ENCODE data around the gene LLGL1. TPM values are rescaled to one million over a fixed set of nuclear protein-coding genes. Genes with fewer than 3 reads are reported as not detected.

The LLGL1 gene
- total and polyA plus RNA-seq, 4 donors = 4.0 to 18.9 (median 13.4) TPM

DNA sequence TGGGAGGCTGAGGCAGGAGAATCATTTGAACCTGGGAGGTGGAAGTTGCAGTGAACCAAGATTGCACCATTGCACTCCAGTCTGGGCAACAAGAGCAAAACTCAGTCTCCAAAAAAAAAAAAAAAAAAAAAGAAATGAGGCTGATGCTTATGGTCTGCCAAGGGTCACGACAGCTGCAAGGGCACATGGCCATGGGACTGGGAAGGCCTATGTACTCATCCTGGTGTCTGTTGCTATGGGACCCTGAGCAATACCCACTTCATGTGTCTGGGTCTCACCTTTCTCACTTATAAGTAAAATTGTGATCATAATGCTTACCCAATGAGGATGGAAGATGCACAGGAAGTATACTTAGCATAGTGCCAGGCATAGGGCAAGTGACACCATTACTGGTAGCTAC lies 51.6 kb downstream of the LLGL1 start:
- Histone ChIP-seq H3K36me3 (ENCODE audit: control insufficient read depth in 1 of 2, insufficient read depth in 2 of 2, low read length in 1 of 2) (peaks cover 4 to 13% of the 10 kb centered on the region in 2 donors), H3K27me3 (ENCODE audit: control insufficient read depth in 1 of 2, insufficient read depth in 2 of 2, low read length in 1 of 2) (no peaks in the 10 kb centered on the region), H3K27ac (ENCODE audit: low read depth in 1 of 2, low read length in 2 of 2) (no peak overlapping the region), H3K4me1 (ENCODE audit: control insufficient read depth in 1 of 2, insufficient read depth in 2 of 2, low read length in 2 of 2) (no peaks in the 10 kb centered on the region), H3K4me3 (ENCODE audit: low read length in 2 of 2) (no peak overlapping the region), H3K9me3 (ENCODE audit: control insufficient read depth, low read length) (no peaks in the 10 kb centered on the region)
- WGBS, 2 donors = 91 to 92% methylated on average over 1 of the region's 1 CpG
- DNase-seq = no peak
- intact Hi-C loops (cut with DNase I) = no loop called here
- no peak for ATAC-seq (ENCODE audit: low FRiP score)

DNA sequence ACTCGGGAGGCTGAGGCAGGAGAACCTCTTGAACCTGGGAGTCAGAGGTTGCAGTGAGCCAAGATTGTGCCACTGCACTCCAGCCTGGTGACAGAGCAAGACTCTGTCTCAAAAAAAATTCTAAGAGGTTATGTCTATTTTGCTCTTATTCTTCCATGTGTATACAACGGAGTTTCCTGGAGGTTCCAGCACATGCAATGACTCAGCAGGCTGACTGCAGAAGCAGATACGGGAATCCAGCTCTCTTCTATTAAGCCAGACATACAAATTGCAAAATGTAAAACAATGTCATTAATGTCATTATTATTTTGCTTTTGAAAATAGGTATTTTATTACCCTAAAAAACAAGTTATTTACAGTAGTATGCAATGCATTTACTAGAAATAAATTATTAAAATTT lies 53.4 kb downstream of the LLGL1 start:
- Histone ChIP-seq H3K4me1 (ENCODE audit: control insufficient read depth in 1 of 2, insufficient read depth in 2 of 2, low read length in 2 of 2) (no peaks in the 10 kb centered on the region), H3K9me3 (ENCODE audit: control insufficient read depth, low read length) (no peaks in the 10 kb centered on the region), H3K4me3 (ENCODE audit: low read length in 2 of 2) (no peak overlapping the region), H3K36me3 (ENCODE audit: control insufficient read depth in 1 of 2, insufficient read depth in 2 of 2, low read length in 1 of 2) (peaks cover 6 to 15% of the 10 kb centered on the region in 2 donors), H3K27me3 (ENCODE audit: control insufficient read depth in 1 of 2, insufficient read depth in 2 of 2, low read length in 1 of 2) (no peaks in the 10 kb centered on the region), H3K27ac (ENCODE audit: low read depth in 1 of 2, low read length in 2 of 2) (no peak overlapping the region)
- ATAC-seq (ENCODE audit: low FRiP score) (no peak), DNase-seq (no peak)
- WGBS, 2 donors = 75 to 84% methylated on average over 3 of the region's 3 CpGs
- intact Hi-C loops (cut with DNase I) = no loop called here

DNA sequence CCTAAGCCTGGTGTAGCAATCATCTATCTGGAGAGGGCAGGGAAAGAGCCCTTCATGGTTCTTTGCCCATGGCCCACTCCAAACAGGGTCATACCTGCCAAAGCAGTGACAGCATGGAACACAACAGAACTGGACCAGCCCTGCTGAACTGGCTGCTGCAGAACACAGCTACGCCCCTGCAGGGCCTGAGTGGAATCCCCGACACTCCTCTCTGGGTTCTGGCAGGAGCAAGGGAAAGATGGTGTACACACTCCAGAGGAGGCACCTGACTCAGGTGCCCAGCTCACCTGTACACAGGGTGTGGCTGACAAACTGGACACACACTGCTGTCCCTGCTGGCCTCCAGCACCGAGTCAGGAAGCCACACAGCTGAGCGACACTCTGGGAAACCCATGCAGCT lies 54.8 kb downstream of the LLGL1 start:
- whole genome bisulfite sequencing, 2 donors = 95 to 97% methylated on average over 4 of the region's 4 CpGs
- H3K9me3 ChIP-seq (ENCODE audit: control insufficient read depth, low read length) = no peaks in the 10 kb centered on the region

DNA sequence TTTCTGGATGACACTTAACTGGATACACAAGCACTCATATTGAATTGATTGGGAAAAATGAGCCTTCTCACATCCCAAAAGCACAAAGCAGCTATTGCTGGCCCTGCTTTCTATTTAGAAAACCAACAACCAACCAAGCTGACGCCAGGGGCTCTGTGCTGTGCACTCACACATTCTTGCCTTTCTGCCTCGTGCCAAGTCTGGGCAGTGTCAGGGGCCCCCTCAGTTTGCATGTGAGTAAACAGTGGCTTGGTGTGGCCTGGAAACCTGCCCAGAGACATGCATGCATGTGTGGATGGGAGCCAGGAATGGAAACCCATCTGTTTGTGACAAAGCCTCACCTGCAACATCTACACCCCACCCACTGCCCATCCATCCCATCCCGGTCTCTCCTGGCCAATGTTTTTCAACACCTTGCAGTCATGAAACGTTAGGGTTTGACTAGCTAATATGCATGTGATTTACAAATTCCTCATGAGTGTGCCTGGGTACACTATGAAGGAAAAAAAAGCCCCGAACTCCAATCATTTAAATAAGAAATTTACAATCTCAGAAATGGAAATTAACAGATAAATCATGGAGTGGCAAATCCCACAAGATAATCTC lies 55.4 kb downstream of the LLGL1 start:
- ATAC-seq (ENCODE audit: low FRiP score) (no peak), DNase-seq (no peak)
- WGBS, 2 donors = 43 to 52% methylated on average over 5 of the region's 5 CpGs
- Histone ChIP-seq H3K9me3 (ENCODE audit: control insufficient read depth, low read length) (no peaks in the 10 kb centered on the region), H3K4me3 (ENCODE audit: low read length in 2 of 2) (no peak overlapping the region), H3K36me3 (ENCODE audit: control insufficient read depth in 1 of 2, insufficient read depth in 2 of 2, low read length in 1 of 2) (peaks cover 6 to 18% of the 10 kb centered on the region in 2 donors), H3K27ac (ENCODE audit: low read depth in 1 of 2, low read length in 2 of 2) (no peak overlapping the region), H3K27me3 (ENCODE audit: control insufficient read depth in 1 of 2, insufficient read depth in 2 of 2, low read length in 1 of 2) (no peaks in the 10 kb centered on the region), H3K4me1 (ENCODE audit: control insufficient read depth in 1 of 2, insufficient read depth in 2 of 2, low read length in 2 of 2) (no peaks in the 10 kb centered on the region)
- intact Hi-C loops (cut with DNase I) = no loop called here

More for the DNA sequence above, 54.8 kb downstream of the LLGL1 start:
- peaks cover 6 to 16% of the 10 kb centered on the region in 2 donors for H3K36me3 ChIP-seq (ENCODE audit: control insufficient read depth in 1 of 2, insufficient read depth in 2 of 2, low read length in 1 of 2)
- H3K27me3 ChIP-seq (ENCODE audit: control insufficient read depth in 1 of 2, insufficient read depth in 2 of 2, low read length in 1 of 2) = no peaks in the 10 kb centered on the region
- H3K27ac ChIP-seq (ENCODE audit: low read depth in 1 of 2, low read length in 2 of 2) = no peak overlapping the region
- ATAC-seq (ENCODE audit: low FRiP score) (no peak), DNase-seq (no peak)
- intact Hi-C loops (cut with DNase I) = no loop called here
- H3K4me3 ChIP-seq (ENCODE audit: low read length in 2 of 2) = no peak overlapping the region
- no peaks in the 10 kb centered on the region for H3K4me1 ChIP-seq (ENCODE audit: control insufficient read depth in 1 of 2, insufficient read depth in 2 of 2, low read length in 2 of 2)

- peak in 1 of 2 donors; percentile 0 for DNase-seq
- Histone ChIP-seq H3K4me1 (ENCODE audit: control insufficient read depth in 1 of 2, insufficient read depth in 2 of 2, low read length in 2 of 2) (no peaks in the 10 kb centered on the region), H3K4me3 (ENCODE audit: low read length in 2 of 2) (no peak overlapping the region), H3K27me3 (ENCODE audit: control insufficient read depth in 1 of 2, insufficient read depth in 2 of 2, low read length in 1 of 2) (no peaks in the 10 kb centered on the region), H3K9me3 (ENCODE audit: control insufficient read depth, low read length) (no peaks in the 10 kb centered on the region), H3K27ac (ENCODE audit: low read depth in 1 of 2, low read length in 2 of 2) (no peak overlapping the region), H3K36me3 (ENCODE audit: control insufficient read depth in 1 of 2, insufficient read depth in 2 of 2, low read length in 1 of 2) (peaks cover 6 to 18% of the 10 kb centered on the region in 2 donors)
- intact Hi-C loops (cut with DNase I) = no loop called here
- ATAC-seq (ENCODE audit: low FRiP score) = no peak
- WGBS, 2 donors = 84% methylated on average over 6 of the region's 6 CpGs
These were observed 56.4 kb downstream of the LLGL1 start for GRCh38 chr17:18281788-18282187.

GRCh38 chr17:18285296-18285695 lies 59.9 kb downstream of the LLGL1 start:
- 95 to 96% methylated on average over 11 of the region's 11 CpGs for WGBS, 2 donors
- no peaks in the 10 kb centered on the region for H3K4me1 ChIP-seq (ENCODE audit: control insufficient read depth in 1 of 2, insufficient read depth in 2 of 2, low read length in 2 of 2)
- ATAC-seq (ENCODE audit: low FRiP score) = no peak

GRCh38 chr17:18291718-18292540 lies 66.5 kb downstream of the LLGL1 start:
- H3K4me1 ChIP-seq (ENCODE audit: control insufficient read depth in 1 of 2, insufficient read depth in 2 of 2, low read length in 2 of 2) = no peaks in the 10 kb centered on the region
- ATAC-seq (ENCODE audit: low FRiP score) (no peak), DNase-seq (peak in 1 of 2 donors; percentile 64)
- no peaks in the 10 kb centered on the region for H3K9me3 ChIP-seq (ENCODE audit: control insufficient read depth, low read length)
- intact Hi-C loops (cut with DNase I) = no loop called here
- H3K27ac ChIP-seq (ENCODE audit: low read depth in 1 of 2, low read length in 2 of 2) = no peak overlapping the region
- H3K36me3 ChIP-seq (ENCODE audit: control insufficient read depth in 1 of 2, insufficient read depth in 2 of 2, low read length in 1 of 2) = peaks cover 4 to 11% of the 10 kb centered on the region in 2 donors
- 93 to 94% methylated on average over 15 of the region's 15 CpGs for WGBS, 2 donors
- no peak overlapping the region for H3K4me3 ChIP-seq (ENCODE audit: low read length in 2 of 2)
- no peaks in the 10 kb centered on the region for H3K27me3 ChIP-seq (ENCODE audit: control insufficient read depth in 1 of 2, insufficient read depth in 2 of 2, low read length in 1 of 2)

More at GRCh38 chr17:18285296-18285695, 59.9 kb downstream of the LLGL1 start:
- H3K36me3 ChIP-seq (ENCODE audit: control insufficient read depth in 1 of 2, insufficient read depth in 2 of 2, low read length in 1 of 2) = peaks cover 8 to 15% of the 10 kb centered on the region in 2 donors
- no peak overlapping the region for H3K27ac ChIP-seq (ENCODE audit: low read depth in 1 of 2, low read length in 2 of 2)
- DNase-seq = peak in 1 of 2 donors; percentile 40
- no peaks in the 10 kb centered on the region for H3K27me3 ChIP-seq (ENCODE audit: control insufficient read depth in 1 of 2, insufficient read depth in 2 of 2, low read length in 1 of 2)
- H3K9me3 ChIP-seq (ENCODE audit: control insufficient read depth, low read length) = no peaks in the 10 kb centered on the region
- intact Hi-C loops (cut with DNase I) = no loop called here
- H3K4me3 ChIP-seq (ENCODE audit: low read length in 2 of 2) = no peak overlapping the region

Measured in aorta (tissue), 5 donors.